Measurements from ENCODE around the gene TTC16. TPM values are rescaled to one million over a fixed set of nuclear protein-coding genes. Genes with fewer than 3 reads are reported as not detected.

TTC16 gene
- total RNA-seq, 1 donor from 2014 or later, result not detected

DNA sequence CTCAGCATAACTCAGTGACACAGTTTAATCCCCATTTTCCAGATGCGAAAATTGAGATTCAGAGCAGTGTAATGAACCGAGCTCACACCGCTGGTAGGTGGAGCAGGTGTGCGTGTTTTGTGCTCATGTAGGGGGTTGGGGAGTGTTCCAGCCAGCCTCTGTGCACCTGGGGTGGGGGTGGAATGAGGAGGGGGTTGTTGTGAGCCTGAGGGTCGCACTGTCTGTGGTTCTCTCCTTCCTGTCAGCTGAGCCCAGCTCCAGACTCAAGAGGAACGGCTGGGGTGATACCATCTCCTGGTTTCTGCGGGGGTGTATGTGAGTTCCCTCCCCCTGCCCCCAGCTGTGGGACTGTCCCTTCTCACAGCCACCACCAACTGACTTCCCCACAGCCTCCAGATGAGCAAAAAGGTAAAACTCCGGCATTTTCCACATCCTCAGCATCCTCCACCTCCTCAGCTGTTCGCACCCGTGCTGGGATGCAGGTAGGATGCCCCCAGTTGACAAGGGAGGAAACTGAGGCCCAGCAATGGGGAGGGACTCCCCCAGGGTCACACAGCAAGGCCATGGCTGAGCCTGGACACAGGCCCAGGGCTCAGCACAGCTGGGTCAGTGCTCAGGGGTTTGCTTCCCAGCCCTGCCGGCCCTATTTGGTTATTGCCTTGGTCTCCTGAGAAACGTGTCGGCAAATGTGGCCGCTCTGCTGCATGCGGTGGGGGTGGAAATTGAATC is 60.5 kb downstream of the TTC16 start:
- H3K4me3 Mint-ChIP-seq, result no peak overlapping the region
- H3K36me3 Mint-ChIP-seq, result no peaks in the 10 kb centered on the region
- H3K4me1 Mint-ChIP-seq, result peaks cover 21% of the 10 kb centered on the region
- TF ChIP-seq EZH2phosphoT487 (IDR thresholded peaks at IDR 0.05), result no peak
- TF ChIP-seq, protein P1, sequence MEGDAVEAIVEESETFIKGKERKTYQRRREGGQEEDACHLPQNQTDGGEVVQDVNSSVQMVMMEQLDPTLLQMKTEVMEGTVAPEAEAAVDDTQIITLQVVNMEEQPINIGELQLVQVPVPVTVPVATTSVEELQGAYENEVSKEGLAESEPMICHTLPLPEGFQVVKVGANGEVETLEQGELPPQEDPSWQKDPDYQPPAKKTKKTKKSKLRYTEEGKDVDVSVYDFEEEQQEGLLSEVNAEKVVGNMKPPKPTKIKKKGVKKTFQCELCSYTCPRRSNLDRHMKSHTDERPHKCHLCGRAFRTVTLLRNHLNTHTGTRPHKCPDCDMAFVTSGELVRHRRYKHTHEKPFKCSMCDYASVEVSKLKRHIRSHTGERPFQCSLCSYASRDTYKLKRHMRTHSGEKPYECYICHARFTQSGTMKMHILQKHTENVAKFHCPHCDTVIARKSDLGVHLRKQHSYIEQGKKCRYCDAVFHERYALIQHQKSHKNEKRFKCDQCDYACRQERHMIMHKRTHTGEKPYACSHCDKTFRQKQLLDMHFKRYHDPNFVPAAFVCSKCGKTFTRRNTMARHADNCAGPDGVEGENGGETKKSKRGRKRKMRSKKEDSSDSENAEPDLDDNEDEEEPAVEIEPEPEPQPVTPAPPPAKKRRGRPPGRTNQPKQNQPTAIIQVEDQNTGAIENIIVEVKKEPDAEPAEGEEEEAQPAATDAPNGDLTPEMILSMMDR (IDR thresholded peaks at IDR 0.05), result no peak
- TF ChIP-seq EZH2 (IDR thresholded peaks at IDR 0.05), result no peak
- Histone ChIP-seq H2AFZ (replicated peaks) (peak overlapping the region; percentile 87), H3K9me3 (ENCODE audit: low read depth) (no peaks in the 10 kb centered on the region), H3K79me2 (ENCODE audit: low read depth) (no peaks in the 10 kb centered on the region), H4K20me1 (ENCODE audit: low read depth) (no peaks in the 10 kb centered on the region), H3K4me1 (peaks cover 12% of the 10 kb centered on the region), H3K27me3 (no peaks in the 10 kb centered on the region), H3K4me3 (no peak overlapping the region), H3K27ac (no peak overlapping the region), H3K36me3 (no peaks in the 10 kb centered on the region), H3K9ac (no peak overlapping the region), H3K4me2 (no peak overlapping the region), H3F3A (ENCODE audit: low read depth) (peaks cover 15% of the 10 kb centered on the region)
- no peaks in the 10 kb centered on the region for H3K9me3 Mint-ChIP-seq
- H3K27ac Mint-ChIP-seq, result no peak overlapping the region
- H3K27me3 Mint-ChIP-seq (ENCODE audit: insufficient read depth, low read depth), result peaks cover 17% of the 10 kb centered on the region
- peak; percentile 68 for DNase-seq (ENCODE audit: low spot score)

DNA sequence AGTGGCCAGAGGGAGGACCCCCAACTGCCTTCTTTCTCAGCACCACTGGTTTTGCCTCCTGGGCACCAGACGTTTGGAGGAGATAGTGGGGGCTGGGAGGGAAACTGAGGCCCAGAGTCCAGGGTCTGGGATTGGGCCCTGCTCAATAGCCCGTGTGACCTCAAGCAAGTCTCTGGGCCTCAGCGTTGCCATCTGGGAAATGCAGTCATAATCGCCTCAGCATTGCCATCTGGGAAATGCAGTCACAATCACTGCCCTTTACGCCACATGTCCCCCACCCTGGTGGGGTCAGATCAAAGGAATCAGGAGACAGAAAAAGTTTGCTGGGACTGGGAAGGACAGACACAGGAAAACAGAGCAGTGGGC is 61.0 kb downstream of the TTC16 start:
- peaks cover 12% of the 10 kb centered on the region for H3K4me1 ChIP-seq
- no peak overlapping the region for H3K4me3 ChIP-seq
- no peaks in the 10 kb centered on the region for H3K27me3 ChIP-seq
- Mint-ChIP-seq H3K4me3 (no peak overlapping the region), H3K4me1 (peaks cover 17% of the 10 kb centered on the region), H3K36me3 (no peaks in the 10 kb centered on the region), H3K27me3 (ENCODE audit: insufficient read depth, low read depth) (peaks cover 17% of the 10 kb centered on the region), H3K27ac (no peak overlapping the region), H3K9me3 (no peaks in the 10 kb centered on the region)
- H3K27ac ChIP-seq, result no peak overlapping the region
- no peak overlapping the region for H2AFZ ChIP-seq (replicated peaks)
- peaks cover 15% of the 10 kb centered on the region for H3F3A ChIP-seq (ENCODE audit: low read depth)
- no peak overlapping the region for H3K4me2 ChIP-seq
- H3K36me3 ChIP-seq, result no peaks in the 10 kb centered on the region
- no peaks in the 10 kb centered on the region for H4K20me1 ChIP-seq (ENCODE audit: low read depth)
- DNase-seq (ENCODE audit: low spot score), result no peak
- no peaks in the 10 kb centered on the region for H3K9me3 ChIP-seq (ENCODE audit: low read depth)
- TF ChIP-seq EZH2 (IDR thresholded peaks at IDR 0.05), result no peak
- TF ChIP-seq, protein P1 (IDR thresholded peaks at IDR 0.05), result no peak
- TF ChIP-seq EZH2phosphoT487 (IDR thresholded peaks at IDR 0.05), result no peak
- H3K9ac ChIP-seq, result no peak overlapping the region
- H3K79me2 ChIP-seq (ENCODE audit: low read depth), result no peaks in the 10 kb centered on the region

DNA sequence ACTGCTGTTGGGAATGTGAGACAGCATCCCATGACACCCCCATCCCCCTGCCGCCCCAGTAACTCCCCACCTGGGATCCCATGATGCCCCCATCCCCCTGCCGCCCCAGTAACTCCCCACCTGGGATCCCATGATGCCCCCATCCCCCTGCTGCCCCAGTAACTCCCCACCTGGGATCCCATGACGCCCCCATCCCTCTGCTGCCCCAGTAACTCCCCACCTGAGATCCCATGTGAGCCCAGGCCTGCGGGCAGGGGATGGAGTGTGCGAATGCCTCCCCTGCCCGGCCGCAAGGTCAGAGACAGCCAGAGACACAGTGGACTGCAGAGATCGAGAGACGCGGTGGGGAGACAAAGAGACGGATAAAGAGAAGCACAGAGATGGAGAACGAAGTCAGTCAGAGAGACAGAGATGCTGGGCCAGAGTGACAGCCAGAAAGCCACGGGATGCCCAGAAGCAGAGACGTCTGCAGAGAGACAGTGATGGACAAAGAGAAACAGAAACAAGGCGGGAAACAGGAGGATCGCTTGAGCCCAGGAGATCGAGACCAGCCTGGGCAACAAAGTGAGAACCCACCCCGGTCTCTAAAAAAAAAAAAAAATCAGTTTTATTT is 61.6 kb downstream of the TTC16 start:
- TF ChIP-seq EZH2 (IDR thresholded peaks at IDR 0.05), result no peak
- TF ChIP-seq, protein P1 (IDR thresholded peaks at IDR 0.05), result no peak
- no peak for TF ChIP-seq EZH2phosphoT487 (IDR thresholded peaks at IDR 0.05)
- no peak overlapping the region for H3K4me2 ChIP-seq

More for the DNA sequence above, 61.6 kb downstream of the TTC16 start:
- no peaks in the 10 kb centered on the region for H3K36me3 Mint-ChIP-seq
- no peaks in the 10 kb centered on the region for H3K9me3 ChIP-seq (ENCODE audit: low read depth)
- peaks cover 14% of the 10 kb centered on the region for H3F3A ChIP-seq (ENCODE audit: low read depth)
- no peak overlapping the region for H3K27ac Mint-ChIP-seq
- H3K4me3 Mint-ChIP-seq, result no peak overlapping the region
- no peak overlapping the region for H3K9ac ChIP-seq
- no peaks in the 10 kb centered on the region for H4K20me1 ChIP-seq (ENCODE audit: low read depth)
- peaks cover 12% of the 10 kb centered on the region for H3K4me1 ChIP-seq
- H3K4me1 Mint-ChIP-seq, result peaks cover 17% of the 10 kb centered on the region
- no peak for DNase-seq (ENCODE audit: low spot score)
- no peaks in the 10 kb centered on the region for H3K9me3 Mint-ChIP-seq
- H3K27ac ChIP-seq, result no peak overlapping the region
- H3K36me3 ChIP-seq, result no peaks in the 10 kb centered on the region
- no peak overlapping the region for H2AFZ ChIP-seq (replicated peaks)
- H3K27me3 Mint-ChIP-seq (ENCODE audit: insufficient read depth, low read depth), result peaks cover 18% of the 10 kb centered on the region
- H3K27me3 ChIP-seq, result no peaks in the 10 kb centered on the region
- H3K79me2 ChIP-seq (ENCODE audit: low read depth), result no peaks in the 10 kb centered on the region
- H3K4me3 ChIP-seq, result no peak overlapping the region
